IMR-90 (cell line): ENCODE data around the gene C20orf173. TPM values are rescaled to one million over a fixed set of nuclear protein-coding genes. Genes with fewer than 3 reads are reported as not detected.
A peak's percentile ranks its signal among the peaks of the same experiment; 100 is the strongest.

ENCODE experiments used
- ATAC-seq: fragments of 200-7000 bp; cut with Tn5 transposase; 2 replicates; pipeline ENCODE4 v1.9.1; 2020; ENCODE audit warnings: low read depth, mild to moderate bottlenecking, moderate library complexity
- BruUV-seq: library from RNA; stranded (reverse); fragments of 400-500 nt; replicated peaks from 2 replicates; lab custom pipeline; 2021; lab: Mats Ljungman, UMichigan
- CTCF ChIA-PET: fragments of 300-600 bp; formaldehyde crosslinking; extraction: SDS; loops from one replicate; lab custom pipeline; 2021; ENCODE audit warnings: antibody characterized with exemption; lab: Yijun Ruan, JAX
- POLR2A ChIA-PET: fragments of 300-600 bp; sonication (Branson Sonifier 250); formaldehyde crosslinking; loops from one replicate; lab custom pipeline; 2022; ENCODE audit warnings: antibody characterized with exemption; ENCODE audit not compliant: unreplicated experiment; lab: Charles Lee
- DNase-seq: peaks from one replicate; pipeline ENCODE4 v3.0.0; 2013
- H2AFZ ChIP-seq: replicated peaks from 2 replicates; pipeline ENCODE3; 2013; ENCODE audit warnings: low read length, mild to moderate bottlenecking; ENCODE audit not compliant: poor library complexity
- H2AK5ac ChIP-seq: 2 replicates; pipeline ENCODE4 v1.6.1; 2013; ENCODE audit warnings: low read depth, low read length, inconsistent platforms
- H2AK9ac ChIP-seq: replicated peaks from 2 replicates; pipeline ENCODE3; 2013; ENCODE audit warnings: mild to moderate bottlenecking, low read depth, low read length, moderate library complexity; ENCODE audit not compliant: poor library complexity
- H2BK120ac ChIP-seq: 2 replicates; pipeline ENCODE4 v1.6.1; 2013; ENCODE audit warnings: low read depth, low read length, inconsistent platforms
- H2BK15ac ChIP-seq: 3 replicates; pipeline ENCODE4 v1.6.1; 2013; ENCODE audit warnings: low read depth, low read length, inconsistent platforms
- H2BK20ac ChIP-seq: 2 replicates; pipeline ENCODE4 v1.6.1; 2013; ENCODE audit warnings: low read depth, mild to moderate bottlenecking, inconsistent platforms, low read length, moderate library complexity
- H2BK5ac ChIP-seq: 2 replicates; pipeline ENCODE4 v1.6.1; 2013; ENCODE audit warnings: mild to moderate bottlenecking, low read depth, low read length, inconsistent platforms; ENCODE audit not compliant: poor library complexity, severe bottlenecking
- H3K14ac ChIP-seq: replicated peaks from 2 replicates; pipeline ENCODE4 v1.6.1; 2013; ENCODE audit warnings: low read depth, low read length, inconsistent platforms
- H3K18ac ChIP-seq: 2 replicates; pipeline ENCODE4 v1.6.1; 2013; ENCODE audit warnings: low read depth, low read length, control low read depth
- H3K23ac ChIP-seq: 2 replicates; pipeline ENCODE4 v1.6.1; 2013; ENCODE audit warnings: low read depth, low read length, inconsistent platforms
- H3K27ac ChIP-seq: 2 replicates; pipeline ENCODE4 v1.5.1; 2013; ENCODE audit warnings: mild to moderate bottlenecking, control low read depth, low read length; ENCODE audit not compliant: insufficient read depth
- H3K27me3 ChIP-seq: 2 replicates; pipeline ENCODE4 v1.6.1; 2013; ENCODE audit warnings: low read length; ENCODE audit not compliant: control insufficient read depth, insufficient read depth
- H3K36me3 ChIP-seq: 2 replicates; pipeline ENCODE4 v1.6.1; 2013; ENCODE audit warnings: low read length, mixed read lengths; ENCODE audit not compliant: control insufficient read depth, insufficient read depth
- H3K4ac ChIP-seq: 2 replicates; pipeline ENCODE4 v1.6.1; 2013; ENCODE audit warnings: low read depth, low read length, inconsistent platforms
- H3K4me1 ChIP-seq: 2 replicates; pipeline ENCODE4 v1.6.1; 2013; ENCODE audit warnings: low read length, mixed read lengths; ENCODE audit not compliant: control insufficient read depth, insufficient read depth
- H3K4me2 ChIP-seq: 2 replicates; pipeline ENCODE4 v1.6.1; 2013; ENCODE audit warnings: low read depth, mild to moderate bottlenecking, control low read depth, low read length, moderate library complexity
- H3K4me3 ChIP-seq: 2 replicates; pipeline ENCODE4 v1.5.1; 2013; ENCODE audit warnings: low read depth, mild to moderate bottlenecking, control low read depth, low read length, moderate library complexity; ENCODE audit not compliant: insufficient read depth
- H3K56ac ChIP-seq: 2 replicates; pipeline ENCODE4 v1.6.1; 2013; ENCODE audit warnings: low read length, inconsistent platforms; ENCODE audit not compliant: insufficient read depth; ENCODE audit errors: extremely low read depth
- H3K79me1 ChIP-seq, 2 experiments: 2 replicates each; pipeline ENCODE4 v1.6.1; 2013; ENCODE audit warnings: low read length in 2 of 2, inconsistent platforms in 1 of 2, low read depth in 1 of 2
- H3K9ac ChIP-seq: 2 replicates; pipeline ENCODE4 v1.6.1; 2013; ENCODE audit warnings: low read depth, low read length, control low read depth
- H3K9me1 ChIP-seq: 2 replicates; pipeline ENCODE4 v1.6.1; 2013; ENCODE audit warnings: low read length, inconsistent platforms; ENCODE audit not compliant: insufficient read depth
- H3K9me3 ChIP-seq: 2 replicates; pipeline ENCODE4 v1.6.1; 2013; ENCODE audit warnings: low read length; ENCODE audit not compliant: control insufficient read depth, insufficient read depth
- H4K20me1 ChIP-seq: 2 replicates; pipeline ENCODE4 v1.6.1; 2013; ENCODE audit warnings: low read length, inconsistent platforms; ENCODE audit not compliant: insufficient read depth
- H4K5ac ChIP-seq: 2 replicates; pipeline ENCODE4 v1.6.1; 2013; ENCODE audit warnings: mild to moderate bottlenecking, low read depth, low read length, control low read depth
- H4K8ac ChIP-seq, 2 experiments: 2 replicates each; pipeline ENCODE4 v1.6.1; 2013; ENCODE audit warnings: low read depth in 2 of 2, low read length in 2 of 2, control low read depth in 1 of 2, inconsistent platforms in 1 of 2
- H4K91ac ChIP-seq: 2 replicates; pipeline ENCODE4 v1.6.1; 2013; ENCODE audit warnings: low read depth, low read length, inconsistent platforms; ENCODE audit not compliant: insufficient read depth
- CEBPB ChIP-seq: IDR thresholded peaks from 2 replicates; pipeline ENCODE4 v1.6.1; 2012; ENCODE audit warnings: low read depth, low read length, improper control_type of control experiment
- CHD1 ChIP-seq: IDR thresholded peaks from 2 replicates; pipeline ENCODE4 v1.6.1; 2012; ENCODE audit warnings: low read depth, low read length, improper control_type of control experiment
- FOS ChIP-seq: fragments of 150-350 bp; IDR thresholded peaks from 2 replicates; pipeline ENCODE4 v1.6.1; 2016; ENCODE audit warnings: low read depth, low read length
- MAFK ChIP-seq: IDR thresholded peaks from 2 replicates; pipeline ENCODE4 v1.6.1; 2012; ENCODE audit warnings: low read depth, low read length, improper control_type of control experiment
- MXI1 ChIP-seq: IDR thresholded peaks from 2 replicates; pipeline ENCODE4 v1.6.1; 2012; ENCODE audit warnings: low read depth, mild to moderate bottlenecking, low read length, moderate library complexity, borderline replicate concordance
- NFE2L2 ChIP-seq: fragments of 150-350 bp; IDR thresholded peaks from 2 replicates; pipeline ENCODE4 v1.6.1; 2016; ENCODE audit warnings: low read depth, mild to moderate bottlenecking, low read length
- POLR2A ChIP-seq: IDR thresholded peaks from 2 replicates; pipeline ENCODE4 v1.6.1; 2012; ENCODE audit warnings: mild to moderate bottlenecking, low read depth, low read length
- RCOR1 ChIP-seq: IDR thresholded peaks from 2 replicates; pipeline ENCODE4 v1.6.1; 2012; ENCODE audit warnings: mild to moderate bottlenecking, low read length, improper control_type of control experiment; ENCODE audit not compliant: insufficient replicate concordance
- RFX5 ChIP-seq: IDR thresholded peaks from 2 replicates; pipeline ENCODE4 v1.8.0; 2012; ENCODE audit warnings: low read depth, mild to moderate bottlenecking, low read length, moderate library complexity
- SMC3 ChIP-seq: fragments of 150-350 bp; IDR thresholded peaks from 2 replicates; pipeline ENCODE4 v1.6.1; 2016; ENCODE audit warnings: low read depth, mild to moderate bottlenecking, antibody characterized with exemption, low read length, moderate library complexity
- WGBS, 2 experiments: methylation state at CpG; one replicate each; pipeline versions ENCODE4 v1.1.5 to v1.1.7; 2013; ENCODE audit warnings: missing lambda C conversion rate in 2 of 2; ENCODE audit not compliant: insufficient read length in 1 of 2; ENCODE audit errors: extremely low coverage in 2 of 2; 5-methylcytosine and 5-hydroxymethylcytosine counted together
- dilution Hi-C: fragments of 300-500 bp; cut with HindIII; formaldehyde crosslinking; loops from one replicate; pipeline ENCODE4 v1.14.3; 2018; ENCODE audit warnings: low sequenced_read_pairs; ENCODE audit not compliant: unreplicated experiment
- in situ Hi-C: fragments of 300-500 bp; cut with MboI; formaldehyde crosslinking; loops from 3 replicates; pipeline ENCODE4 v1.14.3; 2019; ENCODE audit warnings: low sequenced_read_pairs, inconsistent platforms, mixed read lengths
- intact Hi-C: fragments of 100-400 bp; cut with micrococcal nuclease; formaldehyde crosslinking; loops from 2 replicates; pipeline ENCODE4 v1.10.0; 2022
- polyA plus RNA-seq, 3 experiments: library from polyadenylated mRNA; depleted of rRNA; stranded (reverse); fragments of >200 nt; gene quantifications; 2 replicates each; pipeline ENCODE4 v1.2.3, GENCODE V29; 2012; ENCODE audit warnings: low replicate concordance in 1 of 3
- total RNA-seq: library from RNA; depleted of rRNA; stranded (reverse); fragments of >200 nt; gene quantifications from 2 replicates; pipeline ENCODE4 v1.2.3, GENCODE V29; 2012
- TF ChIP-seq, protein P1 (sequence below): fragments of 150-350 bp; IDR thresholded peaks from 2 replicates; pipeline ENCODE4 v1.6.1; 2016; ENCODE audit warnings: low read depth, mild to moderate bottlenecking, low read length, moderate library complexity, borderline replicate concordance
- TF ChIP-seq, protein P2 (sequence below): fragments of 150-350 bp; IDR thresholded peaks from 2 replicates; pipeline ENCODE4 v1.6.1; 2017; ENCODE audit warnings: mild to moderate bottlenecking, antibody characterized with exemption, low read length, low read depth
- TF ChIP-seq, protein P3 (sequence below): conservative IDR thresholded peaks from 2 replicates; pipeline ENCODE4 v1.5.1; 2012; ENCODE audit warnings: mild to moderate bottlenecking, low read depth, low read length, improper control_type of control experiment

Gene C20orf173
- total and polyA plus RNA-seq, 2 of the 4 experiments (the other 2 are of a cell fraction): not detected

DNA sequence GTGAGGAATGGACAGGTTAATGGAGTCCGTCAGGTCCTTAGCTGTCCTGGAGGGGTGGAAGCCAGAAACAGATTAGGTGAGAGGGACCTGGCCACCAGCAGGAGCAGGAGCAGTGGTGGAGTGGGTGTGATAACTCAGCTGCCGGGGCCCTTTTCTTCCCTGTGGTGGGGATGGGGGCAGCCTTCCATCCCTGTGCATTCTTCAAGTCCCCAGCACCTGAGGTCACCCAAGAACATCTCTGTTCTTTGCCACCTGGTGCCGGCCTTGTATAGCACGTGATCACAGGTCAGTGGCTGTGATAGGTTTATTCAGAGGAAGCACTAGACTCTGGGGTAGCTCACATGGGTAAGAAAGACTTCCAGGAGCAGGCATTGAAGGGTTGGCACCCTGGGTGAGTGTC lies 29.0 kb upstream of the C20orf173 start:
- H2AFZ ChIP-seq: no peak overlapping the region
- no peak for DNase-seq
- in situ Hi-C loops: no loop called here

More for the DNA sequence above, 29.0 kb upstream of the C20orf173 start:
- Histone ChIP-seq H3K36me3 (peaks cover 55% of the 10 kb centered on the region), H3K9me1 (peaks cover 5% of the 10 kb centered on the region; the same call in 1 of the 2 replicates), H2BK5ac (no peak overlapping the region), H3K9me3 (no peaks in the 10 kb centered on the region), H3K23ac (no peak overlapping the region), H4K8ac (no peak overlapping the region), H2BK120ac (no peak overlapping the region), H3K4me3 (no peak overlapping the region), H3K14ac (no peak overlapping the region), H2AK5ac (no peak overlapping the region), H3K4me1 (peaks cover 2% of the 10 kb centered on the region), H4K91ac (no peak overlapping the region), H2BK20ac (no peak overlapping the region), H4K20me1 (peaks cover 5% of the 10 kb centered on the region; the same call in 1 of the 2 replicates), H3K56ac (no peak overlapping the region), H3K18ac (no peak overlapping the region), H3K27me3 (no peaks in the 10 kb centered on the region), H2BK15ac (no peak overlapping the region; the same call in 2 of the 3 replicates), H4K5ac (no peak overlapping the region), H3K27ac (no peak overlapping the region), H3K79me1 (peaks cover 0 to under 1% of the 10 kb centered on the region in 2 experiments; a peak in 1 of 4 replicates), H2AK9ac (peak overlapping the region; percentile 48), H3K4ac (no peak overlapping the region), H3K9ac (no peak overlapping the region), H3K4me2 (no peak overlapping the region)
- 88% methylated on average over 3 of the region's 4 CpGs; no CpG with 5 or more reads in 1 of the 2 experiments for WGBS, 2 experiments
- TF ChIP-seq CEBPB (no peak), MXI1 (no peak), POLR2A (no peak), RCOR1 (no peak), MAFK (no peak), SMC3 (no peak), RFX5 (no peak), CHD1 (no peak), FOS (no peak), NFE2L2 (no peak)
- TF ChIP-seq, protein P1, sequence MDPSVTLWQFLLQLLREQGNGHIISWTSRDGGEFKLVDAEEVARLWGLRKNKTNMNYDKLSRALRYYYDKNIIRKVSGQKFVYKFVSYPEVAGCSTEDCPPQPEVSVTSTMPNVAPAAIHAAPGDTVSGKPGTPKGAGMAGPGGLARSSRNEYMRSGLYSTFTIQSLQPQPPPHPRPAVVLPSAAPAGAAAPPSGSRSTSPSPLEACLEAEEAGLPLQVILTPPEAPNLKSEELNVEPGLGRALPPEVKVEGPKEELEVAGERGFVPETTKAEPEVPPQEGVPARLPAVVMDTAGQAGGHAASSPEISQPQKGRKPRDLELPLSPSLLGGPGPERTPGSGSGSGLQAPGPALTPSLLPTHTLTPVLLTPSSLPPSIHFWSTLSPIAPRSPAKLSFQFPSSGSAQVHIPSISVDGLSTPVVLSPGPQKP: no peak
- TF ChIP-seq, protein P2, sequence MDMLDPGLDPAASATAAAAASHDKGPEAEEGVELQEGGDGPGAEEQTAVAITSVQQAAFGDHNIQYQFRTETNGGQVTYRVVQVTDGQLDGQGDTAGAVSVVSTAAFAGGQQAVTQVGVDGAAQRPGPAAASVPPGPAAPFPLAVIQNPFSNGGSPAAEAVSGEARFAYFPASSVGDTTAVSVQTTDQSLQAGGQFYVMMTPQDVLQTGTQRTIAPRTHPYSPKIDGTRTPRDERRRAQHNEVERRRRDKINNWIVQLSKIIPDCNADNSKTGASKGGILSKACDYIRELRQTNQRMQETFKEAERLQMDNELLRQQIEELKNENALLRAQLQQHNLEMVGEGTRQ: no peak
- TF ChIP-seq, protein P3, sequence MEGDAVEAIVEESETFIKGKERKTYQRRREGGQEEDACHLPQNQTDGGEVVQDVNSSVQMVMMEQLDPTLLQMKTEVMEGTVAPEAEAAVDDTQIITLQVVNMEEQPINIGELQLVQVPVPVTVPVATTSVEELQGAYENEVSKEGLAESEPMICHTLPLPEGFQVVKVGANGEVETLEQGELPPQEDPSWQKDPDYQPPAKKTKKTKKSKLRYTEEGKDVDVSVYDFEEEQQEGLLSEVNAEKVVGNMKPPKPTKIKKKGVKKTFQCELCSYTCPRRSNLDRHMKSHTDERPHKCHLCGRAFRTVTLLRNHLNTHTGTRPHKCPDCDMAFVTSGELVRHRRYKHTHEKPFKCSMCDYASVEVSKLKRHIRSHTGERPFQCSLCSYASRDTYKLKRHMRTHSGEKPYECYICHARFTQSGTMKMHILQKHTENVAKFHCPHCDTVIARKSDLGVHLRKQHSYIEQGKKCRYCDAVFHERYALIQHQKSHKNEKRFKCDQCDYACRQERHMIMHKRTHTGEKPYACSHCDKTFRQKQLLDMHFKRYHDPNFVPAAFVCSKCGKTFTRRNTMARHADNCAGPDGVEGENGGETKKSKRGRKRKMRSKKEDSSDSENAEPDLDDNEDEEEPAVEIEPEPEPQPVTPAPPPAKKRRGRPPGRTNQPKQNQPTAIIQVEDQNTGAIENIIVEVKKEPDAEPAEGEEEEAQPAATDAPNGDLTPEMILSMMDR: no peak
- POLR2A ChIA-PET: no interaction called here
- no peak for ATAC-seq
- CTCF ChIA-PET: no interaction called here
- intact Hi-C loops (no loop called here), dilution Hi-C loops (no loop called here)
- BruUV-seq: no TSS peak
